Hematopoietic multipotent progenitor cell treated with erythropoietin and hydrocortisone succinate and interleukin-3 and kit ligand, for 17 days (in vitro differentiated cells): Measurements from ENCODE around the gene BMPER.

Experiments
- DNase-seq: peaks from one replicate; pipeline ENCODE4 v3.0.0-alpha.2; 2015; ENCODE audit warnings: low spot score

The BMPER gene

DNA sequence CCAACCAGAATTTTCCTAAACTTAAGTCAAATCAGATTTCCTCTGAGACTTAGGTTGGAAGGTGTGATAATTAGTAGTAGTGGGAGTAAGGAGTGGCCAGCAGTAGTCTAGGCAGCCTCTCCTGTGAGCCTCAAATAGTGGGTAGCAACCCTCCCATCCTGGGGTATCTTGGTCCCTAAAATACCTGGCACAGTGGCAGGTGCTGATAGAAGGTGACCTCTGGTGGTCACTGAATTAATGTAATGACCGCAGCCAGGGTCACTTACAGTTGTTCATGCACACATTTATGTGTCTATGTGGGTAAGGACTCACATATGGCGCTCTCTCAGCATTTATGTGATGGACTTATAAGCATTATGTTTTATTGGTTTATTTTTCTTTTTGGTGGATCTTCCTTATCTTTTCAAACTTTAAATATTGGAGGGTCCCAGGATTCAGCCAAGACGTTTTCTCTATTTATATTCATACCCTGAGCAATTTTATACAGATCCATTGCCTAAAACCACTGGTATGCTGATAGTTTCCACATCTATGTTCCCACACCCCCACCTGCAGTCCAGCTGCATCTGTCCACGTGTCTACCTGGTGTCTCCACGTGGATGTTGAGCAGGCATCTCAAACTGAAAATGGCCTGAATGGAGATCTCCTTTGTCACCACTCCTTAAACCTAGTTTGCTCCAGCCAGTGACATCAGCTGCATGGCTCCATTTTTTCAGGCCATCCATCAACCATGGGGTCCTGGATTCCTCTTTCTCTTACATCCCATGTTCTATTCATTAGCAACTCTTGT, 18.3 kb downstream of the BMPER start:
- no peak for DNase-seq

DNA sequence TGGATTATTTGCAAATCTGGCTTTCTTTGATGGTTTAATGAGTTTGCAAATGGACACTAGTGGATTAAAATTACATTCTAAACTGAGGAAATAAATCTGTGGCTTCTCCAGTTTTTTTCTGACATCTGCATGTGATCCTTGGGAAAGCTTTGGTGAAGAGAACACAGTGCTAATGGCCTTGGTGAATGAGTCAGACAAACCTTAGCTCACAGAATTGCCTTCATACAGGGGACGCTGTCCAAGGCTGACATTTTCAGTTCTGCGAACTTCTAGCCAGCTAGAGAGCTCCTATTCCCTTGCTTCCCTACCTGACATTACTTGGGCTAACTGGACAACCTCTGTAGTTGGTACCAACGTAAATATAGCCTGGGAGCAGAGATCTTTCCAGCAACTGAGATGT, 21.2 kb downstream of the BMPER start:
- DNase-seq: no peak

DNA sequence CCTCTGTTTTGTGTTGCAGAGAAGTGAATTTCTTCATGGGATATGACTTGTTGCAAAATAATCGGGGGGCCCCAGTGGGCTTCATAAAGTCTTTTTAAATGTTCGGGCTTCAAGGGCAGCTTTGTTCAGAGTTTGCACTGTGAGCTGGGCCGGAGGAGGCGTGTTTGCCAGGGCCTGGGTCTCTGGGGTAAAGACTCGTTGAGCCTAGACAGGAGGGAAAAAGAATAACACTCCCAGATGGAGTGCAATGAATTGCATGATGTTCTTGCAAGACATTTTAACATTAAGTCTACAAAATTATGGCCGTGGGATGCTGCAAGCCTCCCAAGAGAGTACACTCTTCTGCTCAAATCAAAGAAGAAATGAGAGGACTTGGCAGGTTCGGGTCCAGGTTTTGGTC, 23.6 kb downstream of the BMPER start:
- no peak for DNase-seq

DNA sequence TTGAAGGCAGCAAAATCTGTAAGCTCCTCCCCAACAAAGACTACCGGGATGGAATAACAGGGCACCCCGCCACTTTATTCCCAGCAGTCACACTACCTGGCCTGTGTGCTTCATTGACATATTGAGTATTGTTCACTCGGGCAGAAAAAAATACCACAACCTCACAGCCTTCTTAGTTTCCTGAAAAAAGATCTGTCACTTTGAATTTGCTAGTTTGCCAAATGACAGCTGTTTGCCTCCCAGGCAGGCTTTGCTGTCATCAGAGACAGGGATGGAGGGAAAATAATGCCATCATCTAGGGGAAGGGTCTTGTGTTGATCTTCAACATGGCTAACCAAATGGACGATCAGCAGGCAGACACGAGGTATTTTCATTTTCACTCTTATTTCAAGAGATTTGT, 26.9 kb downstream of the BMPER start:
- no peak for DNase-seq

DNA sequence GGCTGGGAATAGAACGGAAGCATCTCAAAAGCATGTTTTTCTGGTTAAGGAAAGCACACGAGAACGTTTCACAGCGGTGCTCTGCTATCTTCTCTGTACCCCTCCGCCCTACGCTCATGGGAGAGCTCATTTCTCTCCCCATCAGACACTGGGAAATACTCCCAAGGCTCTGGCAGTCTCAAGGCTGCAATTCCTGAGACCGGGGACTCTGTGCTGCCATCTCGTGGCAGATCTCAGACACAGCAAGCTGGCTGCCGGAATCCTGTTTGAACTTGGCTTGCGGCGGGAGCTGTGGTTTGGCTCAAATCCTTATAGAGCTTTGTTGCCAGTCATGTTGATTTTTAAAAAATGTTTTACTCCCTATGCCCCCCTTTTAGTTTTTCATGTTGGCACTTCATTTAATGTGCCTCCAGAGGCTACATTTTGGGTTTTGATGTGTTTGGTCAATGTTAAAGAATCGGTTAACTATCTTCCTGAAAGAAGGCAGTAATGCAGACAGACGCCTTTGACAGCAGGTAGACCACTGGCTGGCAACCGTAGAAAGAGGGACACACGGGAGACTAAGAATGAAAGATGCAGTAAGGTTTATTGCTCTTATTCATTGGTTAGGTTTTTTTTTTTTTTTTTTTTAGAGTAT, 27.6 kb downstream of the BMPER start:
- peak; percentile 52 for DNase-seq

DNA sequence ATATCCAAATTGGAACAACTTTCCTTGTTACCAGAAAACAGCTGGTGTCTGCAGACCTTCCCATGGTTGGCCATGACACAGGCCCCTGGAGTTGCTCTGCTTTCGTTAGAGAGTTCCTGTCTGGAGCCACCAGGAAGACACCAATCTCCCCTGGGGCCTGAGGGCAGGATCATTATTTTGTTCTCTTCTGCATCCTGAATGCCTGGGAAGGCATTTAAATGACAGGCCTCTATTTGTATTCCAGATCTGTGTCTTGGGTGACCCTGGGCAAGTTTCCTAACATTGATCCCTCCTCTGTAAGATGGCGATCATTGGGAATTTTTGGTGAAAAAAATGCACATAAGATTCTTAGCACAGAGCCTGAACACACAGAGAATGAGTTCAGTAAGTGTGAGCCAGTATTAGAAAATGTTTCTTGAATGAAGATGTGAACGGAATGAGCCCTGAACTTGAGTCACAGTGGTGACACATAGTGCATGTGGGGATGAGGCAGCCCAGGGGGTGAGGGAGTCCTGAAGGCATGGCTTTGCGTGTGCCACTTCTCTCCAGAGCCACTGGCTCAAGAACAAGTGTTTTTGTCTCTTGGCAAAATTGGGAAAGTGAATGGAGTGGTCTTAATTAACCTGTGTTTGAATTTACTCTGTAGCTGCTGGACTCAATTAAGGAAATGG, 28.4 kb downstream of the BMPER start:
- DNase-seq: no peak

DNA sequence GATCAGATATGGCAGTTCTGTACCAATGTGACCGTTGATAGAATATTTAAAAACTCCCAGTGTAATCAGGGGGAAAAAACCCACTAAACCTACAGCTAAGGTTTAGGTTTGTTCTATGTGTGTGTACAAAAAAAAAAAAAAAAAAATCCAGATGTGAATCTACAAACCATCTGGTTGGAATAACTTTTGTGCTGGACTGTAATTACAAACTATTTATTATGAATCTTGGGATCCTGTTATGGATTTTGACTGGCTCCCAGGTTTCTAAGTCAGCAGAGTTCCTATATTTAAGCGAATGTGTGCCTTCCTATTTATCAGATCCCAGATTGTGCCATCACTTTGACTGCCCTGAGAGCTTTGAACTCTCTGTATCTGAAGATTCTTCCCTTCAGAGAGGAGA, 29.1 kb downstream of the BMPER start:
- DNase-seq: no peak

DNA sequence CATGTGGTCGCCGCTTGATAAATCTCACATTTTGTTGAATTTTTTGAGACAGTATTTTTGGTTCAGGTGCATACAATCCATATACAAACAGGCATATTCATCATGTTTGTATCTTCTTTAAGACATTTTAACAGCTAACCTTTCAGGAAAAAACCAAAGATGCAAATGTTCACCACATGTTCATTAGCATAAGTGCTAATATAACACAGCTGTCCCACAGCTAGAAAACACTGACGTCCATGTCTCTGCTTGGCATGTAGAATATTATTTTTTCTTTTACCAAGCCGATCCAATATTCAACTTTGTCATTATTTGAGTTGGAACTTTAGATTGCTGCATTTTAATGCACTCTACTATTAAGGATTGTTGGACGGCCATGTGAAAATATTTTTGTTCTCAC, 31.2 kb downstream of the BMPER start:
- no peak for DNase-seq

DNA sequence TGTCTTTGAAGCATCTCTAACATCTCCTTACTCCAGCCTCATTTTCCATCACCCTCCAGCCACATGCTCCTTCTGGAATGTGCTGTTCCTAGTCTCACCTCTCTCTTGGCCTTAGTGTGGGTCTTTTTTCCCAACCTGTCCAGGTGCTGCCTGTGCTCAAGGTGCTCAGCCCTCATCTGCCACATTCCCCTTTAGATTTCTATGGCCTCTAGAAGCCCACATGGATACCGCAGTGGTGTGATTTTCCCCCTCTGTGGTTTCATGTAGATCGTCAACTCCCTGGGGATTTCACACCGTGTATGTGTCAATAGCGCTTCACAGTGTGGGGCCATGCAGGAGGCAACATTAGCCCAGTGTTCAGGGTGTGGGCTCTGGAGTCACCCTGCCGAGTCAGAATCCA, 32.5 kb downstream of the BMPER start:
- no peak for DNase-seq

DNA sequence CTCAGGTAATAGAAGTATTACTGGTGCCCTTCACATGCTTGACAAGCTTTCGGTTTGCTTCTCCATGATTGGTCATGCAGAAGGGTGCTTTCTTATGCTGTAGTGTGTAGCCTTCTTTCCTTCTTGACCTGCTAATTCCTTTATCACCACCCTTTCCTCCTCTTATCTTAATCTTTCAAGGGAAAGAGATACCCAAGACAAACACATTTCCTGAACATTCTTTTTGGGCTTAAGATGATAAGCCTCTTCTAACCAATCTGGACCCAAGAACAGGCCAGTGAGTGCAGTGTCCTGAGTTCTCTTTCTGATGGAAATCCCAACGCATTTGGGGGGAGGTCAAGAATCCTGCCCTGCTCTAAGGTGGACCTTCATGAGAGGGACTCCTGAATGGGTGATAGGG, 33.8 kb downstream of the BMPER start:
- DNase-seq: no peak

DNA sequence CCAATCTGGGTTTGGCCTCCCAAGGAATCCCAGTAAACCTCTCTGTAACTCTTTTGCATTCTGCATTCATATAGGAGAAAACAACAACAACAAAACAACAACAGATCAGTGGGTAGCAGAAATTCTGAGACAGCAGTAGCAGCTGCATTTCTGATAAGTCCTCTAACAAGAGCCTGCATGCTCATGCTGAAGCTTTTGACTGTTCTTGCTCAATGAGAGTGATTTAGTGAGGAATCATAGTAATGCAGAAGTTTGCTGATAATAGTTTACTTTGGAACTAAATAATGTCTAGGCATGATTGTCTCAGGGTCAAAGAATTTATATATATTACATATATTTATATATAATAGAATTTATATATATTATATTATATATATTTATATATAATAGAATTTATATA, 35.2 kb downstream of the BMPER start:
- no peak for DNase-seq

DNA sequence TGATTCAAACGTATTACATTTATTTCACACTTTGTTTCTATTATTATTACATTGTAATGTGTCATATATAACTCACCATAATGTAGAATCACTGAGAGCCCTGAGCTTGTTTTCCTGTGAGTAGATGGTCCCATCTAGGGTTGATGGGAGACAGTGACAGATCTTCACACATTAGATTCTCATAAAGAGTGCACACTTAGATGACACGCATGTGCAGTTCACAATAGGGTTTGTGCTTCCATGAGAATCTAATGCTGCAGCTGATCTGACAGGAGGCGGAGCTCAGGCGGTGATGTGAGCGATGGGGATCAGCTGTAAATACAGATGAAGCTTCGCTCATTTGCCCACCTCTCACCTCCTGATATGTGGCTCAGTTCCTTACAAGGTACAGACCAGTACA, 36.1 kb downstream of the BMPER start:
- DNase-seq: no peak

DNA sequence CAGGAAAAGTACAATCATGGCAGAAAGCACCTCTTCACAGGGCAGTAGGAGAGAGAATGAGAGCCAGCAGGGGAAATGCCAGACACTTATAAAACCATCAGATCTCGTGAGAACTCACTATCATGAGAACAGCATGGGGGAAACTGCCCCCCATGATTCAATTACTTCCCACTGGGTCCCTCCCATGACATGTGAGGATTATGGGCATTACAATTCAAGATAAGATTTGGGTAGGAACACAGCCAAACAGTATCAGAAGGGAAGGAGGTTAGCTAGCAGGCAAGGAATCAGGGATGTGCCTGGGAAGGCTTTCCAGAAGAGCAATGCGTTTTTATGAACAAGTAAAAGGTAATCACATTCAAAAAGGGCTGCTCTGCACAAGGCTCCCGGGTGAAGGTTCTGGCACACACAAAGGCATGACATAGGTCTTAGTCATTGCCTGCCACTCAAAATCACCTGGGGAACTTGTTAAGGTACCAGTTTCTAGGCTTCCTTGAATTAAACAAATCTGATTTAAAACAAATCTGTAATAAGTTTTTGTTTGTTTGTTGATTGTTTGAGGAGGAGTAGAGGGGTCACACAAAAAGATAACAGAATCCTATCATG, 40.9 kb downstream of the BMPER start:
- no peak for DNase-seq

DNA sequence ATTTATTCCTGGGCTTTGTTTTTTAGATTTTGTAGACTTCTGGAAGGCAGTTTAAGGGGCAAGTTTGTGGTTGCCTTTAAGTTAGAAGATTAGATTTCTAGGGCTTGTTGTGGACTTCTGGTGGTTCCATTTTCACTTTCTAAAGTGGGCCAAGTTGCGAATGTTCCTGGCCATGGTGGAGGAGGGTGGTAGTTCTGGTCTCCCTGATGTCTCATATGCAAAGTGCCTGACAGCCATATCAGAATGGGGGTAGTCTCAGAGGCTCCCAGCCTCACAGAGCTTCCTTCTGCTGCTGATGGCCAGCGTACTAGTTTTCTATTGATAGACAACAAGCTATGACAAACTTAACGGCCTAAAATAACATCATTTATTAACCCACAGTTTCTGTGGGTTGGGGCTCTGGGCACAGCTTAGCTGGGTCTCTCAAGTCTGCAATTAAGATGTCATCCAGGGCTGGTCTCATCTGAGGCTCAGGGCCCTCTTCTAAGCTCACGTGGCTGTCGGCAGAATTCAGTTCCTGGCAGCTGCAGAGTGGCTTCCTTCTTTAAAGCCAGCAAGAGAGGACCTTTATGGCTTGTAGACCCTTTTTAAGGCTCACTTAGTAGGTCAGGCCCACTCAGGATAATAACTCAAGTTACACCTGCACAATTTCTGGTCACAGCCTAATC, 44.8 kb downstream of the BMPER start:
- DNase-seq: no peak

DNA sequence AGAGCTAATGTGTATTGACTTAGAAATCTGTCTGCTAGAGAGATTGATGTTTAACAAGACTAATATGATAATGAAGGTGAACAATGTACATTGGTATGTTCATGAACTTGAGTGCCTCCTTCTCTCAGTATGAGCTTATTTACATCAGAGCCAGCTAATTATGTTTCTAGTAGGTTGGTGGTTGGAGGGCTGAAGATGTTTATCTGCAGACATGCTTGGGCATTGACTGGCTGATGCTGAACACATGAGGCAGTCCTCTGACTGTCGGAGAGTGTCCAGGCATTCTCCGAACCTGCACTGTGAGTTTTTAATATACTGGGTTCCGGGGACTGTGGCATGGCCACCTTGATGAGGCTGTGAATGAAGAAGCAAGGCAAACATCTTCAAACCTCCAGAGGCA, 47.5 kb downstream of the BMPER start:
- DNase-seq: no peak

DNA sequence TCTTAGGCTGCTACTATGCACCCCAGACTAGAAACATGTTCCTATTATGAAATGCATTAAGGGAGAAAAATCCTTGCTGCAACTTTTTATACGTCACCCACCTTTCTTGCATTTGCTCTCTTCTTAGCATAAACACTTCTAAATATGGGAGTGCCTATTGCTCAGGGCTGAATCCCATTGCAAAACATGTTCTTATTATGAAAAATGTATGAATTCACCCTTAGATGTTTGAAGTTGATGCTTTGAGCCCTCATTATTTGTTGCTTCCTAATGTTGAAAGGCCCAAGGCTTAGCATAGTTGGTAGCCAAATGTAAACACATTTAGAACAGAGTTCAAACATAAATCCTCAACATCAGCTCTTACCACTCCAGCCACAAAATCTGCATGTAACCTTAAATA, 52.8 kb downstream of the BMPER start:
- DNase-seq: no peak

DNA sequence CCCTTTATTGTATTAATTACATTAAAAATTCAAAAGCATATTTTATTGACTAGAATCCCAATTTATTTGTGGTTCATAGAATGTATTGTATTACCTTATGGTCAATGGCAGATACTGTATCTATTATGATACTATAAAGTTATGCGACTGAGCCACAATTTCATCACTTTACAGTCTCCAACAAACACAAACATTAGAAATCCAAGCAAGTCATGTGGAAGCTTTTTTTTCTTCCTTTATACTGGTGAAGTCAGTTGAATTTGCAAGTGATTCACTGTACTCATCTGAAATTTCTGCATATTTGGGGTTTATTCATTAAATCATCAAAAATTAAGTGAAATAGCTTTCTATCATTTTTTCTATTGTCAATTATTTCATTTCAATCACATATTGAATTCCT, 54.3 kb downstream of the BMPER start:
- DNase-seq: no peak

DNA sequence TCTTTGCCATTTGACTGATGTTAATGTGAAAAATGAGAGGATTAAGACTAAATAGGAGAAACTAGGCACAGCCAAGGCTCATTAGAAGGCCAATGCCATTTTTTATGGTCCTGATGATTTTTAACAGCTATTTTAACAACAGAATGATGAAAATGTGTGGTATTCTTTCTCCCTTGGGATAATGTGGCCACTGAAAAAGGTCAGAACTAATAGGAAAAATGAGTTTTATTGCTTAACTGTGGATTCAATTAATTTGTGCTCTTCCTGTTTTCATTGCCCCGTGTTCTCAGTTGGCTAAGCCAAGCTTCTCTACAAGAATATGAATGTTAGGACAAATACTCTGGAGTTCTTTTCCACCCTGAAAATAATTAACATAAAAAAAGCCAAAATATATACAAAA, 56.6 kb downstream of the BMPER start:
- no peak for DNase-seq

DNA sequence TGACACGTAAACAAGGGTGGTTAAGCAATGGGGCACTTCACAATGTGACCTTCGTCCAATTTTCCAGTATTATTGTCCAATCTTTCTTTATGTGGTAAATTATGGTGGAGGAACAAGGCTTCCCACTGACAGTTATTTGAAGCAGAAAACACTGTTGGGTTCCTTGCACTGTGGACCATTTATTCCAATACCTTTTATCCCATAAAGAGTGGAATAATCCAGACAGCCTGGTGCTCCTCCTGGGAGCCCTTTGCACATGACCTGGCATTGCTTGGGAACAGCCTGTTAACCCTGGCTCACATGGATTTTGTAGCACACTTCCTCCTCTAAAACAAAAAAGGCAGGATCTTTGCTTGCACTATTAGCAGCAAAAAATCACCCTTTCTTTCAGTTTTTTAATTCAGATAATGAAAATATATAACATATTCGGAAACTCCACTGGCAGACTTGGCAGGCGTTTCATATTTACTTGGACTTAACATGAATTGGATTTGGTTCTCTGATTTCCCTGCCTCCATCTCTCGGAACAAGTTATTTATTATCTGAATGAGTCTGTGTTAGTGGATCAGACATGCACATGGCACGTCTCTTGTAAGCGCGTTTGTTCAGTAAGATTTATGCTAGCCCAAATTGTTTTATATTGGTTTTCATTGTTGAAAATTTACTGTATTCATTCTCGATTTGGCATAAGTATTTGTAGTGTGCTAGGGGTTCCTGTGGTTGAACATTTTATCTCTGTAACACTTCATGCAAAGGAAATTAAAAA, 59.3 kb downstream of the BMPER start:
- no peak for DNase-seq

DNA sequence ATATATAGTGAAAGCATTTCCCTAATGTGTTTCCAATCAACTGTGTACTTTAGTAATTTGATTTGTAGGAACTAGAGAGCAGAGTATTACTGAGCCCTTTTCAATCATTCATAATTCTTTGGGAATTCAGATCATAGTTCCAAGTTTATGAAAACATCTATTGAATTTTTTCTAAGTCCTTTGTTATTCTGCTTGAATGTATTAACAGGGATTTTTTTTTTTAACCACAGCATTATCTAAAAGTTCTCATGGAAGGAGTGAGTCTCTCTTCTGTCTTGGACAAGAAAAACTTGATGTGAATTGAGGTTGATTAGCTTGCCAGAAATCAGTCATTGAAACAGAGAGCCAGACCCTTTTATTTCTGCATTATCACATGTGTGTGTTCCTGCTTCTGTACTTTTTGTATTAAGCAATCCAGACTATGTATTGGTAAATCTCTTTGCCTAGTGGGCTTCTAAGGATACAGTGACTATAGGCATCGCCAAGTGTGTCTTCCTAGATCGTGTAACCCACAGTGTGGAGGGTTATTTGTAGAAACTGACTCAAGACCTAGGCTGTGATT, 59.9 kb downstream of the BMPER start:
- DNase-seq: no peak

DNA sequence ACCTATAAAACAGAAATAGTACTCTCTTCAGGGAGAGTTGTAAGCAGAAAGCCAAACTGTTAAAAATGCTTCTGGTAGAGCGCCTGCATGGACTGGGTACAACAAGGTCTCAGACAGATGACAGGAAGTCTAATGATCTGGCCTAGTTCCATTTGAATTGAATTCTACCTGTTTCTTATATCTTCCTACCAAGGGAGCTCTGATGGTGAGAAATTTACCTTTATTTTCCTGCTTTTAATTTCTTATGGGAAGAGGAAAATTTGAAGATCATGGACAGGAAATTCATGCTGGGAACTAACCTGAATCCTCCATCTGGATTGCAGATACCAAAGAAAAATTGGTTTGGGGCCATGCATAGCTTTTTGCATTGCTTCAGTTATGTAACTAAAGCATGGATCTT, 63.3 kb downstream of the BMPER start:
- DNase-seq: no peak
